WERI-Rb-1 (cell line): ENCODE results near the gene PAPOLB.

Source experiments
- DNase-seq: peaks from one replicate; pipeline ENCODE4 v3.0.0-alpha.2; 2020
- H3K27ac ChIP-seq: fragments of 250-450 bp; sonication (Bioruptor Pico); 2 replicates; pipeline ENCODE4 v1.5.1; 2020; ENCODE audit warnings: mild to moderate bottlenecking, moderate library complexity
- H3K27me3 ChIP-seq: fragments of 250-450 bp; sonication (Bioruptor Pico); 2 replicates; pipeline ENCODE4 v1.5.1; 2021; ENCODE audit warnings: mild to moderate bottlenecking, low read depth, moderate library complexity; ENCODE audit not compliant: insufficient read depth, severe bottlenecking
- H3K36me3 ChIP-seq: fragments of 250-450 bp; sonication (Bioruptor Pico); 2 replicates; pipeline ENCODE4 v1.5.1; 2020; ENCODE audit warnings: mild to moderate bottlenecking, moderate library complexity
- H3K4me3 ChIP-seq: 2 replicates; pipeline ENCODE4 v1.5.1; 2011; ENCODE audit warnings: low read depth, mild to moderate bottlenecking, control low read depth, low read length
- H3K9me3 ChIP-seq: fragments of 250-450 bp; sonication (Bioruptor Pico); 2 replicates; pipeline ENCODE4 v1.5.1; 2021; ENCODE audit warnings: mild to moderate bottlenecking, moderate library complexity; ENCODE audit not compliant: severe bottlenecking
- TF ChIP-seq, protein P1 (sequence below): IDR thresholded peaks from 2 replicates; pipeline ENCODE4 v1.5.1; 2011; ENCODE audit warnings: low read depth, mild to moderate bottlenecking, control low read depth, inconsistent platforms, low read length

Gene PAPOLB

DNA sequence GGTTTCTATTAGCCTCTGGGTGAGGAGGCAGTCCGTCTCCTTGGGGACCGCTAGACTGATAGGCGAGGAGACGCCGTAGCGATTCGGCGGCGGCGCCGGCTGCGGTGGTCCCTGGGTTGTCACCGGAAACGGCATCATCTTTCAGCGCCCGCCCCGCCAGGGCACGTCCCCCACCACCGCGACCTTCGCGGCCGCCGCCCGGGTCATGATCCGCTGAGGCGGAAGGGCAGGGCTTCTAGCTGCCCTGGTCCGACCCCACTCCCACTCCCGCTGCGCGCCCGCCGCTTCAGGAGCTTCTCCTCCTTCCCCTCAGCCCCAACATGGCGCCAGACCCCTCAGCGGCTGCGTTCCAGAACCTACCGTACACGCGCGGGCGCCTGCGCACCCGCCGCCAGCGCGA, at the start of gene PAPOLB:
TSS of gene PAPOLB (minus strand) at position 358 of the 400 bp plus-strand sequence. CDS start at position 138, 220 bp downstream.
- no peaks in the 10 kb centered on the region for H3K27me3 ChIP-seq
- H3K4me3 ChIP-seq: no peak within 1 kb of the TSS
- H3K27ac ChIP-seq: no peak within 1 kb of the TSS
- peaks cover 6% of the 10 kb centered on the region for H3K36me3 ChIP-seq
- peaks cover 9% of the 10 kb centered on the region for H3K9me3 ChIP-seq
- DNase-seq: no peak
- TF ChIP-seq, protein P1, sequence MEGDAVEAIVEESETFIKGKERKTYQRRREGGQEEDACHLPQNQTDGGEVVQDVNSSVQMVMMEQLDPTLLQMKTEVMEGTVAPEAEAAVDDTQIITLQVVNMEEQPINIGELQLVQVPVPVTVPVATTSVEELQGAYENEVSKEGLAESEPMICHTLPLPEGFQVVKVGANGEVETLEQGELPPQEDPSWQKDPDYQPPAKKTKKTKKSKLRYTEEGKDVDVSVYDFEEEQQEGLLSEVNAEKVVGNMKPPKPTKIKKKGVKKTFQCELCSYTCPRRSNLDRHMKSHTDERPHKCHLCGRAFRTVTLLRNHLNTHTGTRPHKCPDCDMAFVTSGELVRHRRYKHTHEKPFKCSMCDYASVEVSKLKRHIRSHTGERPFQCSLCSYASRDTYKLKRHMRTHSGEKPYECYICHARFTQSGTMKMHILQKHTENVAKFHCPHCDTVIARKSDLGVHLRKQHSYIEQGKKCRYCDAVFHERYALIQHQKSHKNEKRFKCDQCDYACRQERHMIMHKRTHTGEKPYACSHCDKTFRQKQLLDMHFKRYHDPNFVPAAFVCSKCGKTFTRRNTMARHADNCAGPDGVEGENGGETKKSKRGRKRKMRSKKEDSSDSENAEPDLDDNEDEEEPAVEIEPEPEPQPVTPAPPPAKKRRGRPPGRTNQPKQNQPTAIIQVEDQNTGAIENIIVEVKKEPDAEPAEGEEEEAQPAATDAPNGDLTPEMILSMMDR: no peak

DNA sequence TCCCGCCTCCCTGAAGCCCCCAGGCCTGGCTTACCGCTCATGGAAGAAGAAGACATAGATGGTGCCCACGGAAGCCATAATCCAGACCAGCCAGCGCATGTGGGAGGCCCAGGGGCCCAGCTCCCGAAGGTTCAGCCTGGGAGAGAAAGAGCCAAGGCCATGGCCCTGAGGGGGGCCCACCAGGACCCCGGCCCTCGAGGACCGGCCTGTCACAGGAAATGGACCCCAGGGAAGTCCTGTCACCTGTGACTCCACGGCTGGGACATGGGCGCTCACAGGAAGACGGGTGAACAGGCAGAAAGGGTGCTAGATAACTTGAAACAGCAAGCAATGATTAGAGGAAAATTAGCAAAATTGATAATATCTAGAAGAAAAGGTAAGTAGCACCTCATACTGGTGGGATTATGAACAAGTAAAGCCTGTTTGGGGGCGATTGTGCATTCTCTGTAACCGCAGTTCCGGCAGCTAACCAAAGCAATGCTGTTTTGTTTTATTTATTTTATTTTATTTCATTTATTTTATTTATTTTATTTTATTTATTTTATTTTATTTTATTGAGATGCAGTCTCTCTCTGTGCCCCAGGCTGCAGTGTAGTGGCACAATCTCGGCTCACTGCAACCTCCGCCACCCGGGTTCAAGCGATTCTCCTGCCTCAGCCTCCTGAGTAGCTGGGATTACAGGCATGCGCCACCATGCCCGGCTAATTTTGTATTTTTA, 49.4 kb upstream of the PAPOLB start:
- peaks cover 43% of the 10 kb centered on the region for H3K36me3 ChIP-seq
- TF ChIP-seq, protein P1: no peak
- no peaks in the 10 kb centered on the region for H3K27me3 ChIP-seq
- no peak overlapping the region for H3K4me3 ChIP-seq
- H3K9me3 ChIP-seq: no peaks in the 10 kb centered on the region
- H3K27ac ChIP-seq: no peak overlapping the region
- DNase-seq: no peak

DNA sequence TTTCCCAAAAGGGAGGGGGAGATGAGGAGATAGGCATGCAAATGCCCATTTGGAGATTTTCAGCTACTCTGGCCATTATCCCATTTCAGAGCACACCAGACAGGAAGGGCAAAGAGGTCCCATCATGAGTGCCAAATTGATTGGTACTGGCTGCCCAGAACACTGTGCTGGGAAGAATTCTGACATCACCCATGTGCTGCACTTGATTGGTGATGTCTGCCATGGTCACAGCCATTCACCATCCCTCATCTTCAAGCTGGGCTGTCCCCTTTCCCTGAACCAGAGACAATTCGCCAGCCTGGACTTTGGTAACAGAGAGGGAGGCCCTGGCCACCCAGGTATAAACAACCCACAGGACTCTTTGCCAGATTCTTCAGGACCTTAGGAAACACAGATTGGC, 44.9 kb upstream of the PAPOLB start:
- no peak overlapping the region for H3K4me3 ChIP-seq
- no peaks in the 10 kb centered on the region for H3K9me3 ChIP-seq
- DNase-seq: no peak
- TF ChIP-seq, protein P1: no peak
- H3K36me3 ChIP-seq: peaks cover 35% of the 10 kb centered on the region
- H3K27ac ChIP-seq: no peak overlapping the region
- no peaks in the 10 kb centered on the region for H3K27me3 ChIP-seq

DNA sequence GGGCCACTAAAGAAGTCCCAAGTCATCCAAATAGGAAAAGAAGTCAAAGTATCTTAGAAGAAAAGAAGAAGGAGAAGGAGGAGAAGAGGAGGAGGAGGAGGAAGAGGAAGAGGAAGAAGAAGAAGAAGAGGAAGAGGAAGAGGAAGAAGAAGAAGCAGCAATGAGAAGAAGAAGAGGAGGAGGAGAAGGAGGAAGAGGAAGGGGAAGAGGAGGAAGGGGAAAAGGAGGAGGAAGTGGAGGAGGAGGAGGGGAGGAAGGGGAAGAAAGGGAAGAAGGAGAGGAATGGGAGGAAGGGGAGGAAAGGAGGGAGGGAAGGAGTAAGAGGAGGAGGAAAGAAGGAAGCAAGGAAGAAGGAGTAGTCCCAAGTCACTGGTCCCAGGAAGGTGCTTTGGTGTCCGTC, 43.3 kb upstream of the PAPOLB start:
- Histone ChIP-seq H3K27me3 (no peaks in the 10 kb centered on the region), H3K9me3 (no peaks in the 10 kb centered on the region), H3K4me3 (no peak overlapping the region), H3K27ac (no peak overlapping the region), H3K36me3 (peaks cover 28% of the 10 kb centered on the region)
- TF ChIP-seq, protein P1: no peak
- no peak for DNase-seq

DNA sequence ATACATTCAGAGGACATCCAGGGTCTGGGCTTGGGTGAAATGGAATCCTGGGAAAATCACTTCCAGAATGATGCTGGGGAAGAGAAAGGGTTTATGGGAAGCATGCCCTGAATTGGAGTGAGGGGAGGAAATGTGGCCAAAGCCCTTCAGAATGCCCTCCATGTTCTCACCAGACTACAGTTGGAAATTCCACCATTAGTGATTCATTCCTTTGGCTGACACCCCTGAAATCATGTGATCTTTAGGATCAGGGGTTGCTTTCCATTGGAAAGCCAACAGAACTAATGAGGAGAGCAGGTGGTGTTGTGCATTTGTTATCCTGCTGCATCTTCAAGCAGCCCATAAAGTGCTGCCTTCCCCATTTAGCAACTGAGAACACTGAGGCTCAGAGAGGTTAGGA, 42.5 kb upstream of the PAPOLB start:
- no peak for DNase-seq

More for the DNA sequence above, 42.5 kb upstream of the PAPOLB start:
- TF ChIP-seq, protein P1: no peak
- H3K27ac ChIP-seq: no peak overlapping the region
- H3K27me3 ChIP-seq: no peaks in the 10 kb centered on the region
- H3K9me3 ChIP-seq: no peaks in the 10 kb centered on the region
- H3K4me3 ChIP-seq: no peak overlapping the region
- H3K36me3 ChIP-seq: peaks cover 21% of the 10 kb centered on the region
